Hepatocyte (in vitro differentiated cells): ENCODE results near the gene KRT78. TPM values are rescaled to one million over a fixed set of nuclear protein-coding genes. Genes with fewer than 3 reads are reported as not detected.

Source experiments
- DNase-seq: peaks from one replicate; pipeline ENCODE4 v3.0.0-alpha.2; 2016; ENCODE audit warnings: low spot score
- H2AFZ ChIP-seq: fragments of 200-600 bp; sonication (generic); 2 replicates; pipeline ENCODE4 v1.6.0; 2016; ENCODE audit warnings: antibody characterized with exemption, mild to moderate bottlenecking
- H3K27ac ChIP-seq: fragments of 200-600 bp; sonication (generic); 2 replicates; pipeline ENCODE4 v1.5.1; 2016; ENCODE audit warnings: mild to moderate bottlenecking
- H3K27me3 ChIP-seq: fragments of 200-600 bp; sonication (generic); 2 replicates; pipeline ENCODE4 v1.6.1; 2016
- H3K36me3 ChIP-seq: fragments of 200-600 bp; sonication (generic); replicated peaks from 2 replicates; pipeline ENCODE4 v1.5.1; 2016; ENCODE audit warnings: low read depth; ENCODE audit not compliant: insufficient read depth
- H3K4me1 ChIP-seq: fragments of 200-600 bp; sonication (generic); 2 replicates; pipeline ENCODE4 v1.5.1; 2016; ENCODE audit warnings: mild to moderate bottlenecking, moderate library complexity; ENCODE audit not compliant: insufficient read depth
- H3K4me2 ChIP-seq: fragments of 200-600 bp; sonication (generic); 2 replicates; pipeline ENCODE4 v1.6.0; 2016
- H3K4me3 ChIP-seq: fragments of 200-600 bp; sonication (generic); 2 replicates; pipeline ENCODE4 v1.5.1; 2016; ENCODE audit warnings: mild to moderate bottlenecking
- H3K79me2 ChIP-seq: fragments of 200-600 bp; sonication (generic); 2 replicates; pipeline ENCODE4 v1.6.0; 2017; ENCODE audit warnings: mild to moderate bottlenecking
- H3K9me2 ChIP-seq: fragments of 200-600 bp; sonication (generic); replicated peaks from 2 replicates; pipeline ENCODE4 v1.6.0; 2017; ENCODE audit warnings: mild to moderate bottlenecking; ENCODE audit not compliant: insufficient read depth
- H3K9me3 ChIP-seq: fragments of 200-600 bp; sonication (generic); 2 replicates; pipeline ENCODE4 v1.5.1; 2016; ENCODE audit warnings: low read depth, mild to moderate bottlenecking
- H4K20me1 ChIP-seq: fragments of 200-600 bp; sonication (generic); 2 replicates; pipeline ENCODE4 v1.6.0; 2016; ENCODE audit warnings: mild to moderate bottlenecking; ENCODE audit not compliant: insufficient read depth, poor library complexity, severe bottlenecking
- EZH2 ChIP-seq: fragments of 200-600 bp; sonication (generic); IDR thresholded peaks from 2 replicates; pipeline ENCODE4 v1.6.1; 2016; ENCODE audit warnings: antibody characterized with exemption, mild to moderate bottlenecking, borderline replicate concordance
- EZH2phosphoT487 ChIP-seq: fragments of 200-600 bp; sonication (generic); IDR thresholded peaks from one replicate; pipeline ENCODE4 v1.6.1; 2018; ENCODE audit warnings: antibody characterized with exemption, mild to moderate bottlenecking, low read depth, moderate library complexity; ENCODE audit not compliant: unreplicated experiment, severe bottlenecking
- WGBS: methylation state at CpG from one replicate; pipeline ENCODE4 v1.1.6; 2016; ENCODE audit warnings: low lambda C conversion rate; ENCODE audit errors: missing lambda C conversion rate; 5-methylcytosine and 5-hydroxymethylcytosine counted together
- polyA plus RNA-seq: library from polyadenylated mRNA; unstranded; fragments of >200 nt; fragmentation: Nextera tagmentation; extraction: Ambion mirVana; gene quantifications from 2 replicates; pipeline ENCODE4 v1.2.1, GENCODE V29; 2016
- total RNA-seq: library from RNA; depleted of rRNA; stranded (reverse); fragments of >200 nt; gene quantifications from 2 replicates; pipeline ENCODE4 v1.2.3, GENCODE V29; 2014
- TF ChIP-seq, protein P1 (sequence below): fragments of 200-600 bp; sonication (generic); IDR thresholded peaks from 2 replicates; pipeline ENCODE4 v1.5.1; 2016; ENCODE audit warnings: antibody characterized with exemption, mild to moderate bottlenecking; ENCODE audit not compliant: poor library complexity

Gene KRT78
- total and polyA plus RNA-seq, 2 experiments from 2014 or later = not detected

DNA sequence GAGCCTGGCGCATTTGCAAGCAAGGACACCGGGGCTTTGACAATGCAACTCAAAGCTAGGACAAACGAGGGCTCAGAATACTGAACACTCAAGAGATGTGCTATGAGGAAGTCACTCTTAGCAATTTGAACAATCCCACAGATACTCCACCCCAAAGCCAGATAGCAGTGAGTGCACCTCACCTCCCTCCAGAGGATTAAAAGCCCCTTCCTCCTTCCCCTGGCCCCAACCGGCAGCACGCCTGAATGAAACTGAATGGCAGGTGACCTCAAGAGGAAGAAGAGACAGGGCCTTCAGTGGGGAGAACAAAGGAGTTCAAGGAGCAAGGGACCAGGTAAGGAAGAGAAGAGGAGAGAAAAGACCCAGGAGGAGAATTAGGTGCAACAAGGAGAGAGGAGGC lies 1.9 kb upstream of the KRT78 start:
- no peaks in the 10 kb centered on the region for H4K20me1 ChIP-seq
- H3K4me2 ChIP-seq = no peak overlapping the region
- H3K9me2 ChIP-seq = no peaks in the 10 kb centered on the region
- TF ChIP-seq EZH2 = no peak
- 86% methylated on average over 5 of the region's 5 CpGs for WGBS
- no peaks in the 10 kb centered on the region for H3K9me3 ChIP-seq
- no peak for DNase-seq
- no peaks in the 10 kb centered on the region for H3K4me1 ChIP-seq
- H2AFZ ChIP-seq = no peak overlapping the region
- peaks cover 8% of the 10 kb centered on the region for H3K27me3 ChIP-seq
- H3K79me2 ChIP-seq = no peaks in the 10 kb centered on the region
- H3K4me3 ChIP-seq = no peak overlapping the region
- no peak overlapping the region for H3K27ac ChIP-seq
- no peaks in the 10 kb centered on the region for H3K36me3 ChIP-seq

DNA sequence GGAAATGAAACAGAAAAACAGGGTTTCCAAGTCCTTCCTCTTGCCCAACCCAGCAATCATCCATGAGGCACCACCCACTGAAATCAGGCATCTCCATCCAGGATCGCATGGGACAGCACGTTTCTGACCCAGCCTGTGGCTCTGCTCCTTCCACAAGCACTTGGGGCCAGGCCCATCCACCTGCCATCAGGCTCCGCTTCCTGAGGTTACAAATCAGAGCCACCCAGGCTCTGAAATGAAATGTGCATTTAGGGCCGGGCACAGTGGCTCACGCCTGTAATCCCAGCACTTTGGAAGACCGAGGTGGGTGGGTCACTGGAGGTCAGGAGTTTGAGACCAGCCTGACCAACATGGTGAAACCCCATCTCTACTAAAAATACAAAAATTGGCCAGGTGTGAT lies 717 bp upstream of the KRT78 start:
- Histone ChIP-seq H3K36me3 (no peaks in the 10 kb centered on the region), H3K9me3 (no peaks in the 10 kb centered on the region), H3K9me2 (no peaks in the 10 kb centered on the region), H3K4me2 (no peak overlapping the region), H3K27ac (no peak overlapping the region), H4K20me1 (no peaks in the 10 kb centered on the region), H3K27me3 (peaks cover 8% of the 10 kb centered on the region), H2AFZ (no peak overlapping the region), H3K79me2 (no peaks in the 10 kb centered on the region), H3K4me3 (no peak overlapping the region), H3K4me1 (no peaks in the 10 kb centered on the region)
- TF ChIP-seq EZH2 (no peak), EZH2phosphoT487 (no peak)
- TF ChIP-seq, protein P1, sequence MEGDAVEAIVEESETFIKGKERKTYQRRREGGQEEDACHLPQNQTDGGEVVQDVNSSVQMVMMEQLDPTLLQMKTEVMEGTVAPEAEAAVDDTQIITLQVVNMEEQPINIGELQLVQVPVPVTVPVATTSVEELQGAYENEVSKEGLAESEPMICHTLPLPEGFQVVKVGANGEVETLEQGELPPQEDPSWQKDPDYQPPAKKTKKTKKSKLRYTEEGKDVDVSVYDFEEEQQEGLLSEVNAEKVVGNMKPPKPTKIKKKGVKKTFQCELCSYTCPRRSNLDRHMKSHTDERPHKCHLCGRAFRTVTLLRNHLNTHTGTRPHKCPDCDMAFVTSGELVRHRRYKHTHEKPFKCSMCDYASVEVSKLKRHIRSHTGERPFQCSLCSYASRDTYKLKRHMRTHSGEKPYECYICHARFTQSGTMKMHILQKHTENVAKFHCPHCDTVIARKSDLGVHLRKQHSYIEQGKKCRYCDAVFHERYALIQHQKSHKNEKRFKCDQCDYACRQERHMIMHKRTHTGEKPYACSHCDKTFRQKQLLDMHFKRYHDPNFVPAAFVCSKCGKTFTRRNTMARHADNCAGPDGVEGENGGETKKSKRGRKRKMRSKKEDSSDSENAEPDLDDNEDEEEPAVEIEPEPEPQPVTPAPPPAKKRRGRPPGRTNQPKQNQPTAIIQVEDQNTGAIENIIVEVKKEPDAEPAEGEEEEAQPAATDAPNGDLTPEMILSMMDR = no peak
- DNase-seq = no peak
- 92% methylated on average over 6 of the region's 6 CpGs for WGBS

DNA sequence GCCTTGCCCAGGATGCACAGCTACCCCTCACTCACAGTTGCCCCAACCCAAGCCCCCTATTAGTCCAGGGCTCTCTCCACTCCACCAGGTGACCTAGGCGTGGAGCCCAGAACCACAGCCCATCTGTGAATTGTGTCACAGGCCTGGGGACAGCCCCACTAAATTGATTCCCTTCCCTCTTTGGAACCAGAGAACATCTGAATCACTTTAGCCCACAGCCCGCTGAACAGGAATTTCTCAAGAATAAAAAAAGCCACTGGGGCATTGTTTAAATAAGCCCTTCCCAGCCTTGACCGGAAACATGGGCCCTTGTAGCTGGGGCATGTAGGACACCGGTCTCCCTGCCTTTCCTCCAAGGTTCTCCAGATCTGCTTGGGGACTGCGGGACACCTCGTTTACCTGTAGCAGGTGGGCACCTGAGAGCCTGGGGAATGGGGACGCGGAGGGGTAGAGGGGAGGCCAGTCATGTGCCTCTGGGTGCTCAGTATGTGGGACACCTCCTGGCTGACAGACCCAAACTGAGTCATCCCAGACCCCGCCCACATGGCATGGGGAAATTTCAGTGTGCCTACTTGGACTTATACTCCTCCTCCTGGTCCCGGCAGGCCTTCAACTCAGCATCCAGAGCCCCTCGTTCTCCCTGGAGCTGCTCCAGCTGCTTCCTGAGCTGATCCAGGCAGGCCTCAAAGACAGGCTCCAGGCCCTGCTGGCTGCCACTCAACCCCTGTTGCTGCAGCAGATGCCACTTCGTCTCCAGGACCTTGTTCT lies 1.3 kb downstream of the KRT78 start:
- H3K4me2 ChIP-seq = no peak overlapping the region
- DNase-seq = no peak
- no peaks in the 10 kb centered on the region for H3K9me2 ChIP-seq
- no peaks in the 10 kb centered on the region for H3K9me3 ChIP-seq
- no peaks in the 10 kb centered on the region for H3K79me2 ChIP-seq
- WGBS = 85% methylated on average over 12 of the region's 12 CpGs
- H3K36me3 ChIP-seq = no peaks in the 10 kb centered on the region
- H3K27me3 ChIP-seq = peaks cover 3% of the 10 kb centered on the region
- no peaks in the 10 kb centered on the region for H4K20me1 ChIP-seq
- TF ChIP-seq EZH2 (no peak), EZH2phosphoT487 (no peak)
- TF ChIP-seq, protein P1 = no peak
- H3K27ac ChIP-seq = no peak overlapping the region
- no peak overlapping the region for H3K4me3 ChIP-seq
- H2AFZ ChIP-seq = no peak overlapping the region
- no peaks in the 10 kb centered on the region for H3K4me1 ChIP-seq

DNA sequence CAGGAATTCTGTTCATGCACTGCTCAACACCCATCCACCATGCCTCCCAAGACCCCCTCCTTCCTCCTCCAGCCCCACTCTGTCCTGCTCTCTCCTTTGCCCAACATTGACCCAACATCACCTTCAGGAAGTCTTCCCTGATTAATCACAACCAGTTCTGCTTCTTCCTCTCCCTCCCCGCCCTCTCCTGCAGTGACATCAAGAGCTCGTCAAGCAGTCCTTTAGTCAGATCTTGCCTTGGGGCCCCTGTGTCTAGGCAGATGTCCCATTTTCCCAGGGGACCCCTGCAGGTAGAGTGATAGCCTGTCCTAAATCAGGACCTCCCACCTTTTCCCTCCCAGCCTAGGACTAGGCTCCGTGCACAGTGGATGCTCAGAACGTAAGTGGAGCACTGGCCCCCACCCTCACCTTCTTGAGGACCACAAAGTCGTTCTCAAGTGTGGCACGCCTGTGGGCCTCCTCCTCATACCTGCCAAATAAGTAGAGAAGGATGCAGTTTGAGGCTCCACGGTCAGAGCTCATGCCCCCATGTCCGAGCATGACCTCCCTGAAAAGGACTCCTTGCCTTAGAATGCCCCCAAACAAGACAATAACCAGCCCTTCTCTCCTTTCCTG lies 2.3 kb downstream of the KRT78 start:
- 84% methylated on average over 8 of the region's 8 CpGs for WGBS
- Histone ChIP-seq H3K27ac (no peak overlapping the region), H3K4me3 (no peak overlapping the region), H3K27me3 (no peaks in the 10 kb centered on the region), H3K4me1 (no peaks in the 10 kb centered on the region), H3K4me2 (no peak overlapping the region), H4K20me1 (no peaks in the 10 kb centered on the region), H3K36me3 (no peaks in the 10 kb centered on the region), H3K79me2 (no peaks in the 10 kb centered on the region), H3K9me3 (no peaks in the 10 kb centered on the region), H3K9me2 (no peaks in the 10 kb centered on the region), H2AFZ (no peak overlapping the region)
- DNase-seq = no peak
- TF ChIP-seq EZH2phosphoT487 = no peak
- TF ChIP-seq, protein P1 = no peak
